SK-N-MC (cell line): ENCODE measurements around the gene HAT1.

ENCODE experiments used
- EZH2 ChIP-seq: fragments of 200-600 bp; sonication (generic); IDR thresholded peaks from one replicate; pipeline ENCODE4 v1.6.1; 2017; ENCODE audit warnings: antibody characterized with exemption
- POLR2AphosphoS5 ChIP-seq: IDR thresholded peaks from 2 replicates; pipeline ENCODE4 v1.6.1; 2012; ENCODE audit warnings: mild to moderate bottlenecking, low read depth, low read length, borderline replicate concordance

GRCh38 chr2:171883275-171883893 lies 38.9 kb upstream of the HAT1 start:
- TF ChIP-seq POLR2AphosphoS5 (no peak), EZH2 (no peak)
